Epithelial cell of prostate (primary cell): Measurements from ENCODE around the gene AMELX.

ENCODE experiments used
- DNase-seq: peaks from one replicate; pipeline ENCODE4 v3.0.0-alpha.2; 2011; ENCODE audit warnings: low read depth, low spot score
- H3K27ac ChIP-seq: fragments of 450-650 bp; 2 replicates; pipeline ENCODE4 v1.5.1; 2017; ENCODE audit warnings: mild to moderate bottlenecking

AMELX gene

DNA sequence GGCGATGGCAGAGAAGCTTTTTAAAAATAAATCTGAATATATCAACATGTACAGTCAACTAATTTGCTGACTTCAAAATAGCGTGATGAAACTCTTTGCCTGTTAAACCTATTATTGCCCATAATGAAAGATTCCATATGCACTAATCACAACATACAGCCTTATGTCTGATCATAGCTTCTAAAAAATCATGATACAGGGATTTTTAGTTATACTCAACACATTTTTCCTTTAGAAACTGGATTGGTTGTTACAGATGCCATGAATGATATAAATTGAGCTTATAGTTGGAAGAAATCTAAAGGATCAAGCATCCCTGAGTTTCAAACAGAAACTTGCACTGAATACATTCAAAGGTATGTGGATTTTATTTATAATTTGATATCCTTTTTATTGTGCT, at the start of gene AMELX:
TSS of gene AMELX (plus strand) at position 301 of the 400 bp plus-strand sequence. CDS start 1,376 bp downstream, outside the sequence.
- no peak within 1 kb of the TSS for H3K27ac ChIP-seq
- DNase-seq = no peak

DNA sequence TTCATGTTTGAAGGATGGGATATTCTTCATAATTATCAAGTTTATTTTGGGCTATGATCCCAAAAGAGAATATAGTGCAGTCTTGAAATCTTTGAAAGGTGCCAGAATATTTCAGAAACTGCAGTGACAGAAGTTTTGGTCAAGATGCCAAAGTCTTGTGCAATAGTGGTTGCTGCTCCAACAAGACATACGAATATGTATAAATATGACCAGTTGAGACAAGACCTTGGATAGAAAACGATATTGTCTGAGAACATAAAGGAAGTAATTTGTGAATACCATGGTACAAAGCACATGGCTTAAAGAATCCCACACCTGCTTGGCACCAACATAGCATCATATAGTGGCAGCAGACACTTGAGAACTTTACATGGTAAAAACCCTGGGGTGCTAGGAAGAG, 48.6 kb upstream of the AMELX start:
- peak; percentile 29 for DNase-seq
- peak overlapping the region; percentile 53 for H3K27ac ChIP-seq

DNA sequence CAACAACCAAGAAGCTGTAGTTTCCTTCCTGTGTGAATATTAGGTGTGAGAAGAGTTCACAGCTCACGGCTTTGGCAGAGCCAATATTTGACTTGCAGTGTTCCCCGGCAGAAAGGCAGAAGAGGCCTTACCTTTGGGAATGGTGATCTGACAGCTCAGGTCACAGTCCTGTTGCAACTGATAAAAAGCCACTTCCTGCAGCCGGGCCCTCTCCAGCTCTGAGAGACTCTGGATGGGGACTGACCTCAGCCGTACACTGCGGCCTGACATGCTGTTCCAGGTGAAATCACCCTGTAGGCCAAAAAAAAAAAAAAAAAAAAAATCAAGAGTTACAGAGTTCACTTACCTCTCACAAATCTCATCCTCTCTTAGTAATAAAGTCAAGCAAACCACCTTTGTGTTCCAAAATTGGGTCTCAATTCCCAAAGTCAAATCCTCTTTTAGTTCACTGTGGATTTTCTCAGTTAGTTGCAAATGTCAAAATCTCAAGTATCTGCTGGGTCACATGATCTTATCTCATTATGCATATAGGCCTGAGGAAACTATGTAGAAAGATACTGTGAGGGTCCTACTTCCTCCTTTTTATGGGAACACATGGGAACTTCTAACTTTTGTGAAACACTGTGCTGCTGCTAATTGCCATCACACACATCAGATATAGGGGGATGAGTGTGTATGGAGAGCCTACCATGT, 38.6 kb upstream of the AMELX start:
- H3K27ac ChIP-seq = no peak overlapping the region
- DNase-seq = no peak

DNA sequence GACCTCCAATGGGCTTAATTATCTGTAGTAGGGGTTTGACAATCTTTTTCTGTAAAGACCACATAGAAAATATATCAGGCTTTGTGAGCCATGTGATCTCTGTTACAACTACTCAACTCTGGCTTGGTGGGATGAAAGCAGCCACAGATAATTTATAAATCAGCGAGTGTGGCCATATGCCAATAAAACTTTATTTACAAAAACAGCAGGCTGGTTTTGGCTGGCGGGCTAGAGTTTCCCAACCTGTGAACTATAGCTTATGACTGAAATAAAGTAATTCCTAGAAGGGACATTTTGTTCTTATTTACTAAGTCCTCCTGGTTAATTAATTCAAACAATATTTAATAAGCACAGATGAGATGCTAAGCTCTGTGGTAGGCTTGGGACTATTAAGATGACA, 35.9 kb upstream of the AMELX start:
- no peak overlapping the region for H3K27ac ChIP-seq

DNA sequence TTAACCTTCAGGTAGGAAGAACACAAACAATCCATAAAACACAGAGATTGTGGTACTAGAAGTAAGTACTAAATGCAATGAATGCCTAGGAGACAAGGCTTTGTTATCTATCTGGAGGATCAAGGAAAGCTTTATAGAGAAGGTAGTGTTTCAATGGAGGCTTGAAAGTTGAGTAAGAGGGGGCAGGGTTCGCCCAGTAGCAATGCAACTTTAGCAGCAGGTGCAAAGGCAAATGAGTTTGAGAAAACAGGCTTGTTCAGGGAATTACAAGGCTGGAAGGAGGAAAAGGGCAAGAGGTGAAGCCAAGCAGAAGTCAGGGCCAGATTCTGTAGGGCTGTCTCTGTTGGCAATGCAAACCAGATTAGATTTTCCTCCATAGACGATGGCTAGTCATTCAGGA, 35.5 kb upstream of the AMELX start:
- no peak overlapping the region for H3K27ac ChIP-seq
- no peak for DNase-seq

More for the DNA sequence above, 35.9 kb upstream of the AMELX start:
- DNase-seq = no peak

DNA sequence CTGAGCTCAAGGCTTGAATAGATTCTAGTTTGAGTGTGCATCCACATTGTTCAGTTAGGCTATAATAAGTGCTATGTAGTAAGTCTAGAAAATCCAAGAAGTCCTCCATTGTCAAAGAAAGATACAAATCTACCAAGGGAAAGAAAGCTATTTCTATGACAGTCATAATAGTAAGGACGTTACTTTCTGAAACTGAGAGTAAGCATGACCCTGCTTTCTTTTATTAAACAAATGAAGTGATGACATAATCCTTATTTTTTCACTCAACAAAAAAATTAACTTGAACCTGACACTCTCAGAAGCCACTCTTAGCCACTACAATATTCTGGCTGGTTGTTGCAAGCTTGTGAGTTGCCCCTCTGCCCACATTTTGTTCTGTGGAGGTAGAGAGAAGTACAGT, 33.8 kb upstream of the AMELX start:
- no peak overlapping the region for H3K27ac ChIP-seq
- no peak for DNase-seq

DNA sequence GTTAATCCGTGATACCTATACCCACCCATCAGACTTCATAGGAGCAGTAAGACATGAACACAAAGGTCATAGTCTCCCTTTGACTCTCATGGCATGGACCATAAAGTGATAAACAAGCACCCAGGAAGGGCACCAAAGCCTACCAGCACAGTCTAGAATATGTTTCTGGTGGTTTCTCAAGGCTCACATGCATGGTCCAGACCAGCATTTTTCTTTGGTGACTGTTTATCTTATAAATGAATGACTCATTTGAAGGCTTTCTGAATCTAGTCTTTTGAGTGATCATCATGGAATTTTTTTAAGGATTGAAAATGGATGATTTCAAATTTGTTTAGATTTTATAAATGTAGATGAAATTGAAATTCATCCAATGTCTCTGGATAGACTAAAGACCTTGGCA, 32.0 kb upstream of the AMELX start:
- no peak for DNase-seq
- H3K27ac ChIP-seq = no peak overlapping the region

DNA sequence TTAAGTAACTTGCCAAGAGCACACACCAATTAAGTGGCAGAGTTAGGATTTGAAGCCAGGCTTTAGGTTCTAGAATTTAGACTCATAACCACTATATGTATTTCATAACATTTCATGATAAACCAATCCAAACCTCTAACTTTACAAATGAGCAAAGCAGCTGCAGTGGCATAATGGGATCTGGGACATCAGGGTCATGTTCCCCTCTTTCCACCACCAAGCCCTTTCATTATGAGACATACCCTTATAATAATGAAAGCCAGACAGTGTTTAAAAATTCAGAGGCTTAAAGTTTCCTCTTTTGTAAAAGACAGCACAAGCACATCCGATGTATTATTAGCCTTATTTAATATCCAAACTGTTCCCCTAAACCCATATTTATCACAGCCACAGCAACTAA, 28.3 kb upstream of the AMELX start:
- no peak for DNase-seq

DNA sequence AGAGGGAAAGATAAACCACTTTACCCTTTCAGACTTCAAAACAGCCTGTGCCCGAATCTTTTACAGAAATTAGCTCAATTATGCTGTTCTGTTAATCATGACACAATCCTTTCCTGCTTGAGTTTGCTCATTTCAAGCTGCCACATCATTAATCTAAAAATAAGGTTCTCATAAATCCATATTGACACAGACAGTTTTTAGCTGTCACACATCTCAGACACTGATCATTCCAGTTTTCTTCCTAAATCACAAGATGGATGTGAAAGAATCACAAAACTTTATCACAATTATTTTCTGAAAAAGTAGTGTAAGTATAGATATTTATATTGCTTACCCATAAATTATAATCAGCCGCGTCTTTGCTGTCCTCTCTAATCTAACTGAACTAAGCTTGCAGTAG, 27.9 kb upstream of the AMELX start:
- DNase-seq = no peak
- no peak overlapping the region for H3K27ac ChIP-seq

More for the DNA sequence above, 28.3 kb upstream of the AMELX start:
- H3K27ac ChIP-seq = no peak overlapping the region

DNA sequence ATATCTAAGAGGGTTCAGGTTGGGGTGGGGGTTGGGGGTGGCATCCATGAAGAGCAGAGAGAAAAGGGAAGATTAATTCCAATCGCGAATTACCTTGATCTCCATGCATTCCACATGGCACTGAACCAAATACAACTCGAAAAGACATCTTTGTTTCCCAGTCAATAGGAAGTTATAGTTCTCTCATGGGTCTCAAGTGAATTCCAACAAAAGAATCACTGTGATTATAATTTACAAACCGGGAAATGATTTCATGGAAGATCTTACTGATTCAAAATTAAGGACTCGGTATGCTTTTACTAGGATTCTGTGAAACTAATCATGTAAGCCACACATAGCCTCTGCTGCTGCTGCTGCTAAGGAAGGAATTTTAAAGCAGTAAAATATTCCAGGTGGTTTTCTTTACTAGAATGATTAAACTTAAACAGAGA, 26.6 kb upstream of the AMELX start:
- DNase-seq = no peak
- H3K27ac ChIP-seq = no peak overlapping the region

DNA sequence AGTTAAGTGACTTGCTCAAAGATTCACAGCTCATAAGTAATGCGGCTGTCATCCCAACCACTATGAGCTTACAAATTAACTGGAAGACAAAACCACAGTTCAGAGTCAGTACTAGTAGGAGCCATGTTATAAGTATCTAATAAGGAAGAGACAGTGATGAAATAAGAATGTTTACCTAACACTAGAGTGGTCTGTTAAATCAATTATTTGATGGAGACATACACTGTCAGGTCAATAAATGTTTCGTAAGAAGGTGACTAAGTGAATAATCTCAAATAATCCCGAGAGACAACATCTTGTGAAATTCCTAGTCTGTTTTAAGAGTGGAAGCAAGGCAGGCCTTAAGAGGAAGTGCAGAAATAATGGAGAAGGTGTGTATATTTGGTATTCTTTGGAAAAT, 25.8 kb upstream of the AMELX start:
- no peak for DNase-seq
- no peak overlapping the region for H3K27ac ChIP-seq

DNA sequence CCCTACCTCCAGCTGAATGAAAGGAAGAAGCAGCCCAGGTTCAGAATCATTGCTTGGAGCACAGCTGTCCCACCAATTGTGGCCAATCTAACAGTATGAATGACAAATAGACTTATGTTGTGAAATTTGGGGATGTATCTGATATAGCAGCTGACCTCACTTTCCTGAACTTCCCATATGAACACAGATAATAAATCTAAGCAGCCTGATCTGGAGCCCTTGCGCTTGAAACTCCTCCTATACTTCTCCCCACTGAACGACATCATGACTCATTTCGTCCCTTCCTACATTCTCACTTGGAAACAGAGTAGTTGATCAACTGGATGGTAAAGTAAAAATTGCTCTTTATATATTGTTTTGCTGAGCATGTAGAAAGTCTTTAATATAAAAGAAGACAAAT, 24.2 kb upstream of the AMELX start:
- no peak for DNase-seq
- no peak overlapping the region for H3K27ac ChIP-seq

DNA sequence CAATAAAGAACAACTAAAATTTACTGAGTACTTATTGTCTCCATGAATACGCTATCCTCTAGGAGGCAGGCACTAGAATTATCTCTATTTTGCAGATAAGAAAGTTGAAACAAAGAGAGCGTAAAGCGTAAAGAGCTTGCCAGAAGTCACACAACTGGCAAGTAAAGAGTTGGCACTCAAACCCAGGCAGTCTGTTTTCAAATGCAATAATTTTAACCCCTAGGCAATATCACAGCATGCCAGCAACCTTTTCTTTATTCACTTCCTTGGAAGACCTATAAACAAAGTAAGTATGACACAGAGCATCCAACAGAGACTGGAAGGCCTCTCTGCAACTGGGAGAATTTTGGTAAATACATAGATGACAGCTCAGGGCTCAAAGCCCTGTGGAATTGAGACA, 23.2 kb upstream of the AMELX start:
- DNase-seq = no peak
- no peak overlapping the region for H3K27ac ChIP-seq

DNA sequence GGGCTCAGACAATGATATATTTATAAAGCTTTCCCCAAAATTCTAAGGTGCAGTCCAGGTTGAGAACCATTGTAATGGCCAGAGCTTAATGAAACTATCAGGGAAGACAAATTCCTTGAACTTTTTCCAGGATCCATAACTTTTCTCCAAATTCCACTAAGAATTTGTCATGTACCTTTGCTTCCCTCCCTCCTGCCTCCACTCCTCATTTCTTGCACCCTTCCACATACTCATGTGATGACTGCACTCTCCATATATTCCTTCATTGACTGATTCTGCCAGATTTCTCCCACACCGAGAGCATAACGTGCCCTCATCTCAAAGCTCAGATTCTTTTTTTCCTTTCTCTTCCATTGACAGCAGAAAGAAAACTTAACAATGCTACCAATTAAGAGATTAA, 20.9 kb upstream of the AMELX start:
- no peak for DNase-seq
- H3K27ac ChIP-seq = no peak overlapping the region

DNA sequence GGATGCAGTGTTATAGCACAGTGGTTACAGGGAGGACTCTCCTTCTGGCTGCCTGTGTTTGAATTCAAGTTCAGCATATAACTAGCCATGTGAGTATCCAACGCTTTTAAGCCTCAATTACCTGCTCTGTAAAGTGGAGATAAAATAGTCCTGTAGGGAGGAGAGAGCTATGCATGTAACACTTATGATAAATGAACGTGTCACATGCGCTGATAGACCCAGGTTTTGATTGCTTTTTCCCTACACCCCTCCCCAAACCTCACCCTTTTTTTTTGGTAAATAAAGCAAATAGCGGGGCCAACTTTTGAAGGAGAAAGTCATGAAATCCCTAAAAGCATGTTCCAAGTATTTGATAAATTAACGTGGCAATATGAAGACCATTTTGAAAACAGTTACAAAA, 20.4 kb upstream of the AMELX start:
- no peak overlapping the region for H3K27ac ChIP-seq
- no peak for DNase-seq

DNA sequence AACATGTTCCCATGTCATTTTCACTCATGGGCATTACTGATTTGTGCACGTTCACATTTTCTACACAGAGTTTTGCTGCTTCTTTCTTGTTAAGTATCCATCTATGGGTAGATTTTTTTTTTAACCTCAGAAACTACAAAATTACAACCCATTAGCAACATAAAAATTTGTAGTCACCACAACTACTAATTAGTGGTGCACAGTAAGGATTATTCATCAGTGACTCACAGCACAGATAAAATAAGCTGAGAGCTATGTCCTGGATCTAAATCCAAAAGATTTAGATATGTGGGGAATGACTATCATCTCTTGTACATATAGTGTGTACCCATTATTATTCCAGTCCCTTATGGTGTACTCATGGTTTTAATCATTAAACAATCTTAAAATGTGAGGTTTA, 19.7 kb upstream of the AMELX start:
- no peak overlapping the region for H3K27ac ChIP-seq
- no peak for DNase-seq

DNA sequence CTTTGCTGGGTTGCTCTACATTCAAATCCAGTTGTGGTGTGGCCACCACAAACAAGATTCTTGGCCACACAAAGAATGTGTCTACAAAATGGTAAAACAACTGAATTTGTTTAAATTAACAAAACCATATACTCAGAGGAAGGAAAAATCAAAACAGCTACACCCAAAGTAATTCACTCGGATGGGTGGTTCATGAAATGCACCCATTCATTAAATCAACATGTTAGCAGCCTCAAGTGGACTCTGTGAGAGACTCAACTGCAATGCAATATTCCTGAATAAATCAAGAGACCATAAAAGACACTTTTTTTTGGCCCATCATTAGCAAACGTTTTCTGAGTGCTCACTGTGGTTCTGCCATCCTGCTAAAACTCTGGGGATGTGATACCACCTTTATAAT, 11.2 kb upstream of the AMELX start:
- no peak for DNase-seq
- H3K27ac ChIP-seq = no peak overlapping the region

DNA sequence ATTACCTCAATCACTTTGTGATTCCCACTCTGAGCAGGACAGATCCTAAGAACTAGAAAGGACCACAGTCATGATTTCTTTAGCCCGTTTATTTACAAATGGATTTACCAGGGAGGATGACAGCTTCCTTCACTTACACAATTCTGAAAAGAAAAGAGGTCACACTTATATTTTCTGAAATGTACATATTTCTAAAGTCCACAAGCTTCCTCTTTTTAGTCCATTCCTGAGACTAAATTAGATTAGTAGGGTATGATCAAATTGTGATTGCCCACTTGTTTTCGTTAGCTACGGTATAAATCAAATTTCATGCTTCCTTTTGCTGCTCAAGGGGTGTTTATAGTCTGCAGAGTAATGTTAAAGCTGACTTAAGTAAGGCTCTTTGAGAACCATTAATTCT, 7.6 kb upstream of the AMELX start:
- DNase-seq = no peak
- no peak overlapping the region for H3K27ac ChIP-seq

DNA sequence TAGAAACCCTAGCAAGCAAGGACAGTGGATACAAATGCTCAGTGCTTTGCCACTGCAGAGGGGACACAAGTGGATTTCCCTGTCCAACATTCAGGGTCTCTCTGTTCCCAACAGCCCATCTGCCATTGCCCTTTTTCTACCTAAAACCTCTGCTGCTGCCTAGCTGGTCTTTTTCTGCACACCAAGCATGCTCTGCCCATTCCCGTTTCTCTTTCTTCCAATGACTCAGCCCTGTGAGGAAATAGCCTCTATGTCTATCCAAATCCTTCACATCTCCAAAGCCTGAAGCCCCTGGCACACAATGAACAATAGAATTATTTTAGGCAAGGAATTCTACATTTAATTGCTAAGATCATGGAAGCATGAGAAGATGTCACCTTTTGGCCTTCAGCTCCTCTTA, 5.7 kb upstream of the AMELX start:
- DNase-seq = no peak
- H3K27ac ChIP-seq = no peak overlapping the region

DNA sequence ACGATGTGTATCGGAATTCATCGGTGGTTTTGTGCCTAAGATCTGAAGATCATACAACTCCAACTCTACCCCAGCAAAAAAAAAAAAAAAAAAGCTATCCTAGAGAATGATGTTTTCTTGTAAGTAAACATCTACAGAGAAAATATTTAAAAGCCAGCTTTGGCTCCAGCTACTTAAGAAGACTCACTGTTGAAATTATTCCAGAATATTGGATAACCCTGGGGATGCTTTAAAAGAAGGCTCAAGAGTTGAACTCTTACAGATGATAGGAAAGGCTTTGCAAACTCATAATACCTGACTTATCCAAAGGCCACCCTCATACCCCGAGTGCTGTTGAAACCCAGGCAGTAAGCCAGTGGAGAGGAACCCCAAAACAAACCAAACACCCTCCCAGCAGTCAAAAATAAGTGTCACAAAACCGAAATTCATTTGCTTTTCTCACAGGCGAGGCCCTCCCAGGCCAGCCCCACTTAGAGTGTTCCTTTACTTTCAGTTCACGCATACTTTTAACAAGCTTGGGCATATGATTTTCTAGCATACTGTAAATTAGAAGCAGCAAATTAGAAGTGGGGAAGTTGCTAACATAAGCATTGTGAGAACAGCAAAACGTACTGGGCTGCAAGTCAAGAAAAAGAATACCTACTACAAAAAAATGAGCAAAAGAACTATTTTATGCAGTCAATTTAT, 2.7 kb upstream of the AMELX start:
- H3K27ac ChIP-seq = no peak overlapping the region
- DNase-seq = no peak

DNA sequence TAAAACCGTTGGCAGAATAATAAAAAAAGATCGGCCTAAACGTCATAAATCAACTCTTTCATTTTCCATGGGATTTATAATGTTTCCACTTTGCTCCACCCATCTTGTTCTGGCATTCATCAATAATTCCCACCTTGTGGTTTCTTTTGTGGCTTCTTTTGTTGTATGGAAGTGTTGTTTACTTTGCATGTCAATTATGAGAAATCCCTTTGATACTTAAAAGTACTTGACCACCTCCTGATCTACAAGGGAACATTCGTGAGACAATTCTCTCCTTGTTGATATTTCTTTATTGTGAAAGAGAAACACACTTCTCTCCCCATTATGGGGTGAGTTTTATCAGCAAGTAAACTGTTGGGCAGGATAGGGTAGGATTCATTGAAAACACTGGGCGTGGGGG, 2.8 kb downstream of the AMELX start:
- H3K27ac ChIP-seq = no peak overlapping the region
- DNase-seq = no peak

DNA sequence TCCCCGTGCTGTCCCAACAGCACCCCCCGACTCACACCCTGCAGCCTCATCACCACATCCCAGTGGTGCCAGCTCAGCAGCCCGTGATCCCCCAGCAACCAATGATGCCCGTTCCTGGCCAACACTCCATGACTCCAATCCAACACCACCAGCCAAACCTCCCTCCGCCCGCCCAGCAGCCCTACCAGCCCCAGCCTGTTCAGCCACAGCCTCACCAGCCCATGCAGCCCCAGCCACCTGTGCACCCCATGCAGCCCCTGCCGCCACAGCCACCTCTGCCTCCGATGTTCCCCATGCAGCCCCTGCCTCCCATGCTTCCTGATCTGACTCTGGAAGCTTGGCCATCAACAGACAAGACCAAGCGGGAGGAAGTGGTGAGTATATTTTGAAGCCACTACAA, 5.4 kb downstream of the AMELX start:
- no peak overlapping the region for H3K27ac ChIP-seq

More for the DNA sequence above, 5.4 kb downstream of the AMELX start:
- DNase-seq = no peak
